SK-N-SH (cell line): Measurements from ENCODE around the gene RASGRP2. TPM values are rescaled to one million over a fixed set of nuclear protein-coding genes. Genes with fewer than 3 reads are reported as not detected.
A peak's percentile ranks its signal among the peaks of the same experiment; 100 is the strongest.

Experiments used
- CTCF ChIA-PET: fragments of 300-600, 350-600 bp; formaldehyde crosslinking; extraction: SDS; loops from one replicate; lab custom pipeline; 2021; lab: Yijun Ruan, JAX
- POLR2A ChIA-PET: fragments of 350-600 bp; sonication (Branson Sonifier 250); formaldehyde crosslinking; extraction: SDS; loops from one replicate; lab custom pipeline; 2020; ENCODE audit warnings: antibody characterized with exemption, inconsistent platforms; lab: Yijun Ruan, JAX
- DNase-seq: peaks from one replicate; pipeline ENCODE4 v3.0.0; 2012
- H2AFZ ChIP-seq: fragments of 200-600 bp; sonication (generic); 2 replicates; pipeline ENCODE4 v1.8.1; 2016; ENCODE audit warnings: antibody characterized with exemption, mild to moderate bottlenecking, low read depth
- H3F3A ChIP-seq: fragments of 200-600 bp; sonication (generic); replicated peaks from 2 replicates; pipeline ENCODE3; 2016; ENCODE audit warnings: antibody characterized with exemption, mild to moderate bottlenecking; ENCODE audit not compliant: insufficient read depth
- H3K27ac ChIP-seq, 2 experiments: fragments of 200-500 bp in 1 of 2; fragments of 200-600 bp in 1 of 2; sonication (Bioruptor generic) in 1 of 2; sonication (generic), shearing (Covaris generic) in 1 of 2; 2 replicates each; pipeline versions ENCODE4 v1.5.1 to v1.6.1; 2014 to 2016; ENCODE audit warnings: low read depth in 2 of 2, inconsistent platforms in 1 of 2, low read length in 1 of 2, mild to moderate bottlenecking in 1 of 2, mixed read lengths in 1 of 2
- H3K27me3 ChIP-seq: fragments of 200-600 bp; sonication (generic), shearing (Covaris generic); 2 replicates; pipeline ENCODE4 v1.6.1; 2016; ENCODE audit warnings: mixed run types; ENCODE audit not compliant: insufficient read depth
- H3K36me3 ChIP-seq, 2 experiments: fragments of 200-500 bp in 1 of 2; fragments of 200-600 bp in 1 of 2; sonication (Bioruptor generic) in 1 of 2; sonication (generic) in 1 of 2; replicated peaks in 1 of 2; 2 replicates each; pipeline versions ENCODE3 to v1.5.1; 2014 to 2016; ENCODE audit warnings: low read length in 1 of 2, mild to moderate bottlenecking in 1 of 2; ENCODE audit not compliant: insufficient read depth in 2 of 2, control insufficient read depth in 1 of 2
- H3K4me1 ChIP-seq, 2 experiments: fragments of 200-500 bp in 1 of 2; fragments of 200-600 bp in 1 of 2; sonication (Bioruptor generic) in 1 of 2; sonication (generic), shearing (Covaris generic) in 1 of 2; 2 replicates each; pipeline versions ENCODE4 v1.5.1 to v1.6.1; 2014 to 2016; ENCODE audit warnings: low read depth in 1 of 2, low read length in 1 of 2, mixed run types in 1 of 2; ENCODE audit not compliant: insufficient read depth in 2 of 2, control insufficient read depth in 1 of 2
- H3K4me2 ChIP-seq: fragments of 200-600 bp; sonication (generic), shearing (Covaris generic); 2 replicates; pipeline ENCODE4 v1.6.1; 2017; ENCODE audit warnings: mixed run types
- H3K4me3 ChIP-seq, 2 experiments: fragments of 200-500 bp in 1 of 2; fragments of 200-600 bp in 1 of 2; sonication (Bioruptor generic) in 1 of 2; sonication (generic), shearing (Covaris generic) in 1 of 2; 2 replicates each; pipeline versions ENCODE4 v1.5.1 to v1.8.1; 2014 to 2016; ENCODE audit warnings: low read depth in 2 of 2, inconsistent platforms in 1 of 2, low read length in 1 of 2, mild to moderate bottlenecking in 1 of 2, mixed read lengths in 1 of 2, moderate library complexity in 1 of 2
- H3K79me2 ChIP-seq: fragments of 200-600 bp; sonication (generic); 2 replicates; pipeline ENCODE4 v1.8.1; 2017; ENCODE audit warnings: mild to moderate bottlenecking; ENCODE audit not compliant: insufficient read depth
- H3K9ac ChIP-seq: fragments of 200-600 bp; sonication (generic); 2 replicates; pipeline ENCODE4 v1.6.1; 2017; ENCODE audit warnings: mixed run types
- H3K9me2 ChIP-seq: fragments of 200-600 bp; sonication (generic); 2 replicates; pipeline ENCODE4 v1.6.1; 2017; ENCODE audit warnings: mixed run types
- H3K9me3 ChIP-seq: fragments of 200-600 bp; sonication (generic); 2 replicates; pipeline ENCODE4 v1.6.1; 2017; ENCODE audit warnings: mixed run types, mild to moderate bottlenecking, moderate library complexity
- H4K20me1 ChIP-seq: fragments of 200-600 bp; sonication (generic); 2 replicates; pipeline ENCODE4 v1.6.1; 2017; ENCODE audit warnings: mild to moderate bottlenecking, mixed run types; ENCODE audit not compliant: insufficient read depth
- CHD2 ChIP-seq: fragments of 150-350 bp; IDR thresholded peaks from 2 replicates; pipeline ENCODE4 v1.6.1; 2018; ENCODE audit warnings: low read length; ENCODE audit not compliant: partially characterized antibody
- CTCF ChIP-seq: fragments of 200-600 bp; sonication (generic); IDR thresholded peaks from 2 replicates; pipeline ENCODE4 v1.6.1; 2017; ENCODE audit warnings: antibody characterized with exemption, mild to moderate bottlenecking, moderate library complexity
- EP300 ChIP-seq, 2 experiments: IDR thresholded peaks; 2 replicates each; pipeline versions ENCODE4 v1.4.0 to v1.6.1; 2012; ENCODE audit warnings: borderline replicate concordance in 1 of 2, low read depth in 1 of 2, low read length in 1 of 2
- FOSL2 ChIP-seq: IDR thresholded peaks from 2 replicates; pipeline ENCODE4 v1.4.0; 2012; ENCODE audit warnings: low read depth, mild to moderate bottlenecking, moderate library complexity, borderline replicate concordance
- MEF2A ChIP-seq: IDR thresholded peaks from 2 replicates; pipeline ENCODE4 v1.4.0; 2012; ENCODE audit warnings: low read depth, borderline replicate concordance
- REST ChIP-seq: IDR thresholded peaks from 2 replicates; pipeline ENCODE4 v1.6.1; 2012; ENCODE audit warnings: mild to moderate bottlenecking, low read depth, low read length, moderate library complexity
- USF1 ChIP-seq: IDR thresholded peaks from 2 replicates; pipeline ENCODE4 v1.4.0; 2012; ENCODE audit warnings: low read depth, borderline replicate concordance
- WGBS: methylation state at CpG from one replicate; pipeline ENCODE4 v1.1.6; 2017; ENCODE audit warnings: low lambda C conversion rate; 5-methylcytosine and 5-hydroxymethylcytosine counted together
- polyA plus RNA-seq, 3 experiments: library from polyadenylated mRNA; depleted of rRNA; stranded (reverse); fragments of >200 nt; gene quantifications; 2 replicates each; pipeline ENCODE4 v1.2.3, GENCODE V29; 2012

Gene RASGRP2
- polyA plus RNA-seq, 1 of the 3 experiments (the other 2 are of a cell fraction), result 1.6 TPM

DNA sequence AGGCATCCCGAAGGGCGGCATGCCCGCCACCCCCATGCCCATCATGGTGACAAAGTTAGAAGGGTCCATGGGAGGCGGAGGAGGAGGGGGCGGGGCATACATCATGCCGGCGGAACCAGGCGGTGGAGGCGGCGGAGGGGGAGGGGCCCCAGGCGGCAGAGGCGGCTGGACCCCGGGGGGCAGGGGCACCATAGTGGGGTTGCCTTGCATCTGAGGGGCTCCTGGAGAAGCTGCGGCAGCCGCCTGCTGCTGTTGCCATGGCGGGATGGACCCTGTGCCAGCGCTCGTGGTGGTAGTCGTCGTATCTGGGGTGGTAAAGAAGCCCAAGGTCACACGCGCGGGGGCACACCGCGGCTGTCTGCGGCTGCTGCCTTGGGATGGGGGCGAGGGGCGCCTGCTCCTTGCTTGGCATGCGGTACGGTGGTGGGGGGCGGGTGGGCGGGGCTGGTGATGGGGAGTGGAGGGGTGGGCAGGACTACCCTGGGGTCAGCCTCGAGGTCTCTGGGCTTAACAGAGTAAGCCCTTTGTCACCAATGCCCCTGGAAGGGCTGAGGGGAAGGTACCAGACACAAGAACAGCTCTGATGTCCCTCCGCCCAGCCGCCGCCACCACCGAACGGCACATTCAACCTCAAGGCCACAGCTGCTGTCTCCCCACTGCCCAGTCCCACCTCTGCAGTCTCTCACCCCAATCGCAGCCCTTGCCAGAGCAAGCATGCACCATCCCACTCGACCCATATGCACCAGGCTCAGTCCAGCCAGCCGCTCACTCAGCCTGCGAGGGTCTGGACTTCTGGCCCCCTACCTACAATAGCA, 22.1 kb upstream of the RASGRP2 start:
- Histone ChIP-seq H3K9ac (no peak overlapping the region), H2AFZ (no peak overlapping the region), H3K79me2 (peaks cover 46% of the 10 kb centered on the region; the same call in 1 of the 2 replicates), H3K9me2 (no peaks in the 10 kb centered on the region), H3K4me1 (peaks cover 11 to 19% of the 10 kb centered on the region in 2 experiments; a peak in 3 of 4 replicates), H3K4me3 (no peak overlapping the region), H3K27me3 (no peaks in the 10 kb centered on the region), H3K9me3 (no peaks in the 10 kb centered on the region), H4K20me1 (peaks cover 74% of the 10 kb centered on the region), H3K36me3 (peaks cover 64 to 84% of the 10 kb centered on the region in 2 experiments), H3K4me2 (no peak overlapping the region), H3F3A (peaks cover 59% of the 10 kb centered on the region), H3K27ac (no peak overlapping the region)
- CTCF ChIA-PET, result interaction anchor here (0.6 to 4.4 kb wide), 3 partner anchors 9 to 21 kb away, joined by 3 to 47 read pairs (median 5); partner anchors contain the start of gene SF1
- POLR2A ChIA-PET, result no interaction called here
- WGBS, result 98% methylated on average over 26 of the region's 42 CpGs
- peak; percentile 47 for DNase-seq
- TF ChIP-seq MEF2A, result no peak

- peaks cover 39% of the 10 kb centered on the region; the same call in 1 of the 2 replicates for H3K79me2 ChIP-seq
- peaks cover 57 to 77% of the 10 kb centered on the region in 2 experiments for H3K36me3 ChIP-seq
- H2AFZ ChIP-seq, result no peak overlapping the region
- peaks cover 67% of the 10 kb centered on the region for H4K20me1 ChIP-seq
- TF ChIP-seq CTCF (peak; percentile 26; the same call in 1 of the 2 replicates), USF1 (no peak), REST (no peak), FOSL2 (no peak), EP300 (IDR thresholded peaks at IDR 0.05; ENCODE audit: borderline replicate concordance in 1 of 2, low read depth in 1 of 2, low read length in 1 of 2) (no peak), CHD2 (no peak)
- H3K27me3 ChIP-seq, result no peaks in the 10 kb centered on the region
- CTCF ChIA-PET, result interaction anchor here (0.6 to 4.4 kb wide), 4 partner anchors 8 to 21 kb away, joined by 3 to 47 read pairs (median 7); partner anchors contain the start of genes RASGRP2 and SF1
- H3K4me3 ChIP-seq, result no peak overlapping the region
- H3K9me2 ChIP-seq, result no peaks in the 10 kb centered on the region
- peaks cover 60% of the 10 kb centered on the region for H3F3A ChIP-seq
- no peak overlapping the region for H3K9ac ChIP-seq
- H3K4me2 ChIP-seq, result no peak overlapping the region
- H3K4me1 ChIP-seq, result peaks cover 14 to 19% of the 10 kb centered on the region in 2 experiments; a peak in 3 of 4 replicates
- H3K9me3 ChIP-seq, result no peaks in the 10 kb centered on the region
- H3K27ac ChIP-seq, result no peak overlapping the region; a peak in 1 of 4 replicates
- WGBS, result 93% methylated on average over 30 of the region's 30 CpGs
- POLR2A ChIA-PET, result no interaction called here
- DNase-seq, result peak; percentile 44
Observed at GRCh38 chr11:64765291-64765850, 21.4 kb upstream of the RASGRP2 start.
